GM21528 (cell line): ENCODE data around the gene FOXI1.

Source experiments
- ATAC-seq: cut with Tn5 transposase; IDR thresholded peaks from one replicate; pipeline ENCODE4 v1.9.1; 2021; ENCODE audit warnings: mild to moderate bottlenecking, moderate library complexity; ENCODE audit not compliant: unreplicated experiment, low FRiP score

FOXI1 gene

GRCh38 chr5:170105642-170106611, at the start of gene FOXI1:
Gene FOXI1, plus strand, starts transcription at chr5:170105897. Its CDS starts 61 bp downstream, at chr5:170105958.
- ATAC-seq, result no peak

- no peak for ATAC-seq
Observed at GRCh38 chr5:170056561-170057267, 49.0 kb upstream of the FOXI1 start.

DNA sequence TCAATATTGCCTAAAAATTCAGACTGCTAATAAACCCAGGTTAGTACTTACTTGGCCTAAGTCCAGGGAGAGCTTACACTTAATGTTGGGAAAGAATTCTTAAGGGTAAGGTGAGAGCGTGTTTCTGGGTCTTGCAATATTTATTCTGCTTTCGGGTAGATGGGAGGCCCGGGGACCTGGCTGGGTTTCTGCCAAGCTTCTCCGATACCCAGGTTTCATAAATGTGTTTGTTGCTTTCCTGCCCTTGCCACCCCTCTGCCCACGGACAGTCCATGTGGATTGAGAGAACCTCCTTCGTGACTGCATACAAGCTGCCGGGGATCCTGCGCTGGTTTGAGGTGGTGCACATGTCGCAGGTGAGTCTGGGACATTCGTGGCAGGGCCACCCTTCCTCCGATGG, 48.4 kb upstream of the FOXI1 start:
- no peak for ATAC-seq

GRCh38 chr5:170059221-170059620, 46.5 kb upstream of the FOXI1 start:
- ATAC-seq, result no peak

- no peak for ATAC-seq
Observed at GRCh38 chr5:170067152-170067551, 38.5 kb upstream of the FOXI1 start.

DNA sequence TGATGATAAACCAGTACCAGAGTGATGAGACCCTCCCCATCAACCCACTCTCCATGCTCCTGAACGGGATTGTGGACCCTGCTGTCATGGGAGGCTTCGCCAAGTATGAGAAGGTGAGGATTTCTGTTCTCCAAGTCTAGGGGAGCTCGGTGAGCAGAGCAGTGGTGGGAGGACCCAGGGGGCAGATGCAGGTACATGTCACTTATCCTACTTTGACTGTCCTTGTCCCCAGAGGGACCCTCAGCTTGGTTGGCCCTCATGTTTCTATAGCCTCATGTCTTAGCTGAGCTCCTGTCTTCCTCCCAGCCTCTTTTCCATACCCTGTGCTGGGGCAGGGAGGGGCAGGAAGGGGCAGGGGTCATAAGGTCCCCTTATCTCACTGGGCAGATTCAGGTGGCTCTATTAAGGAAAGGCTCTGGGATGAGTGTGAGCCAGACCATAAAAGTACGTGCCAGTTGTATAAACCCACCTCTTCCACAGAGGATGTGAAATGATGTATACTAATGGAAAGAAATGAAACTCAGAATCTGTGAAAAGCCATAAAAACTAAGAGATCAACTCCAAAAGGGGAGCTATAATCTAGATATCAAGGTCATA, 38.0 kb upstream of the FOXI1 start:
- no peak for ATAC-seq

DNA sequence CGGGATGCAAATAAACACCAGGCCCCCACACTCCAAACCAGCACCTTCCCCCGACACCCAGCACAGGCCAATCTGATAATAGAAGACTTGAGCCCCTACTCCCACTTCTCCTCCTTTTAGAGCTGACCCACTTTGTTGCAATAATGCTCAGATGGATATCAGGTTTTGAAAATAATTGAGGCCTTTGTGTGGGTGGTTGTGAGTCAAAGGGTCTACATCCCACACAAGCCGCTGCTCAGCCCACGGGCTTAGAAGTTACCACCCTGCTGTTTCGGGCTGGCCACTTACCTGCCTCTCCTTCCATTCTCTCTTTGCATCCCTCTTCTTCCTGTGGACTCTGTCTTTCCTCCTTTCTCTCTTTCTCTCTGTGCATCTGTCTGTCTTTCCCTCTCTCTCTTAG, 36.2 kb upstream of the FOXI1 start:
- no peak for ATAC-seq

DNA sequence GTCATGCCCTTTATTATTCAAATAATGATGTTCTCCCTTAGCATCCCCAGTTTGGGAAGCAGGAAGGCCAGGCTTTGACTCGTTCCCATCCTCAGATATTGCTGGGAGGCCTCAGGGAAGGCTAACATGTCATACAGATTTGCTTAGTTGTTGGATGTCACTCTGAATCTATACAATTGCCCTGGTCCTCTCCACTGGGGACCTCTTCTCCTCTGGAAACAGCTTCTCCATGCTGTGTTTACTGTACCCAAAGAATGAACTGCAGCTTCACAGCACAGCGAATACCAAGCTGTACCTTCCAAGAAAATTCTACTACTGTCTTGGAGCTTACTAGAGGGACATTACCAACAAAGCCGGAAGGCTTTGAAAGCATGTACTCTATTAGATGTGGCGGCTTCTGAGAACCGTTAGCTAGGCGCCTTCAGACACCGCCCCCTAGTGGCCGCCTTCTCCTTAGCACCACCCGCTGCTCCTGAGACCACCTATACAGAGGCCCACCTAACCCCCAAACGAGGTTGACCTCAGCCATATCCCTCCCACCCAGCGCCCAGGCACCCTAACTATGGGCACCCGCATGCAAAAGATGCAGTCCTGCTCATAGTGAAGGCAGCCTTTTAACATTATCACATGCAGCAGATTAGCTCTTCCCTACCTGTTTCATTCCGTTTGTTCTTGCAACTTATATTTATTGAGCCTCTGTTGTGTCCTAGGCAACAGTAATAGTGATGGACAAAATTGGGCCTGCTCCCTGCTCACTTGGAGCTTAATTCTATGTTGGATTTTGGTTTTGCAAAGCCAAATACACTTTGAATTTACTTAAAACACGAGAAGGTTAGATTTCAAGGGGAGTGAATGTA, 34.9 kb upstream of the FOXI1 start:
- ATAC-seq, result no peak

GRCh38 chr5:170071748-170072147, 33.9 kb upstream of the FOXI1 start:
- ATAC-seq, result no peak

- ATAC-seq, result no peak
Observed at GRCh38 chr5:170075696-170076095, 30.0 kb upstream of the FOXI1 start.

GRCh38 chr5:170076211-170076610, 29.5 kb upstream of the FOXI1 start:
- ATAC-seq, result no peak

GRCh38 chr5:170076739-170077138, 29.0 kb upstream of the FOXI1 start:
- no peak for ATAC-seq

DNA sequence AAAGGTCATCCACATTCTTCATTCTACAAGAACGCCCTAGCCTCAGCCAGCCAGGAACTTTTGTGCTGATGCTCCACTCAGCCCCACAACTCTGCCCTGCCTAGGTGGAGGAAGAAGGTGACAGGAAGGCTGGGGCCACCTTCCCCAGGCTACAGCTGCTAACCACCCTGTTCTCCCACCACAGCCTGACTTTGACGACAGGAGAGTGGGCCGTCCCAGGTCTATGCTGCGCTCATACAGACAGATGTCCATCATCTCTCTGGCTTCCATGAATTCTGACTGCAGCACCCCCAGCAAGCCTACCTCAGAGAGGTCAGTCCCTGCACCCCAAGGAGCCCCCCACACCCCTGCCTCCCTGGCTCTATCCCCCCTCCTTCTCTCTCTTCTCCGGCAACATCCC, 28.2 kb upstream of the FOXI1 start:
- ATAC-seq, result no peak

- no peak for ATAC-seq
Observed at GRCh38 chr5:170078458-170078857, 27.2 kb upstream of the FOXI1 start.

DNA sequence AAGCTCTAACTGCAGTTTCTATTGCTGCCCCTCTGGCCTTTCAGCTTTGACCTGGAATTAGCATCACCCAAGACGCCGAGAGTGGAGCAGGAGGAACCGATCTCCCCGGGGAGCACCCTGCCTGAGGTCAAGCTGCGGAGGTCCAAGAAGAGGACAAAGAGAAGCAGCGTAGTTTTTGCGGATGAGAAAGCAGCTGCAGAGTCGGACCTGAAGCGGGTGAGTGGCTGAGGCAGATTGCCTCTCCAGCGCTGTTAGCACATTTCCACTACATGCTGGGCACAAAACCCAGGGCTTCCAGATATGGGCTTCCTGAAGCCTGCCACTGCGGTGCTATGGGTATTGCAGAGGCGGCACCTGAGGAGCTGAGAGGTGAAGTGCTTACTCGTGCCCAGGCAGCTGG, 26.8 kb upstream of the FOXI1 start:
- no peak for ATAC-seq

DNA sequence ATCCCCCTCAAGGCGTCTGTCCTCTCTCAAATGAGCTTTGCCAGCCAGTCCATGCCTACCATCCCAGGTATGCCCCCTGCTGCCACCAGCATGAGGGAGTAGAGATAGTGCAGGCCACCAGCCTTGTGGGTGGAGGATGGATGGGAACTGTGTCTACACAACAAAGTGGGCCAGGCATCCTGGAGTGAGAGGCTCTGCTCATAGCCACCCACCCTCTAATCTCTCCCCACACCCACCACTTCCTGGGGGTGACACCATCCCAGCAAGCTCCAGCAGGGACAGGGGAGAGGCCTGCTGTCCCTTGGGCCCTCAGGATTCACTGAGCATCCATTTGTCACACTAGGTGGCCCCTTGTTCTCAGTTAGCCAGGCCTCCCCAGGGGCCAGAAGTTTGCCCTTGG, 25.5 kb upstream of the FOXI1 start:
- no peak for ATAC-seq

- ATAC-seq, result no peak
Observed at GRCh38 chr5:170080786-170081445, 24.8 kb upstream of the FOXI1 start.

DNA sequence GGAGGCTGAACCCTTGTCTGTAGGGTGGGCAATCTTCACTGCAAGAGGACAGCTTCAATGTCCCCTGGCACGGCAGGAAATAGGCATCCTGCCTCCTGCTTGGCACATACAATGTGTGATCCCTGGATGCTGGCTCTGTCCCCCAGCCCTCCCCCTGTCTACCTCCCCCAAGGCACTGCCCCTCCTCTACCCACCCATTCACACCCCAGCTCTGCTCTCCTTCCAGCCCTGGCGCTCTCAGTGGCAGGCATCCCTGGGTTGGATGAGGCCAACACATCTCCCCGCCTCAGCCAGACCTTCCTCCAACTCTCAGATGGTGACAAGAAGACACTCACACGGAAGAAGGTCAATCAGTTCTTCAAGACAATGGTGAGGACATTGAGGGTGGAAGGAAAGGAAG, 24.1 kb upstream of the FOXI1 start:
- ATAC-seq, result no peak

- ATAC-seq, result no peak
Observed at GRCh38 chr5:170082701-170083100, 23.0 kb upstream of the FOXI1 start.
